HG03108 (cell line): ENCODE data around the gene ARFGEF3.

Experiments
- ATAC-seq: cut with Tn5 transposase; IDR thresholded peaks from one replicate; pipeline ENCODE4 v1.9.1; 2021; ENCODE audit warnings: moderate library complexity; ENCODE audit not compliant: unreplicated experiment

The ARFGEF3 gene

DNA sequence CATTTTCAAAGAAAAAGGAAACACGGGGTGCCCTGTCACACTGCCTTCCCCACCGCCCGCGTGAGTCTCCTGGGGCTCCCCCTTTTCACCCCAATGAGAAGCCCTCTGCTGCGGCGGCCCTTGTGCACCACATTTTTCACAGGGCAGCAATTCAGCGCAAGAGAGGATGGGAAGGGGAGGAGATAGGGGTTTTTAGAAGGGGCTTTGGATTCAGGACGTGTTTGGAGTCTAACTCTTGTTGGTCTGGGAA, 726 bp upstream of the ARFGEF3 start:
- ATAC-seq, result no peak

DNA sequence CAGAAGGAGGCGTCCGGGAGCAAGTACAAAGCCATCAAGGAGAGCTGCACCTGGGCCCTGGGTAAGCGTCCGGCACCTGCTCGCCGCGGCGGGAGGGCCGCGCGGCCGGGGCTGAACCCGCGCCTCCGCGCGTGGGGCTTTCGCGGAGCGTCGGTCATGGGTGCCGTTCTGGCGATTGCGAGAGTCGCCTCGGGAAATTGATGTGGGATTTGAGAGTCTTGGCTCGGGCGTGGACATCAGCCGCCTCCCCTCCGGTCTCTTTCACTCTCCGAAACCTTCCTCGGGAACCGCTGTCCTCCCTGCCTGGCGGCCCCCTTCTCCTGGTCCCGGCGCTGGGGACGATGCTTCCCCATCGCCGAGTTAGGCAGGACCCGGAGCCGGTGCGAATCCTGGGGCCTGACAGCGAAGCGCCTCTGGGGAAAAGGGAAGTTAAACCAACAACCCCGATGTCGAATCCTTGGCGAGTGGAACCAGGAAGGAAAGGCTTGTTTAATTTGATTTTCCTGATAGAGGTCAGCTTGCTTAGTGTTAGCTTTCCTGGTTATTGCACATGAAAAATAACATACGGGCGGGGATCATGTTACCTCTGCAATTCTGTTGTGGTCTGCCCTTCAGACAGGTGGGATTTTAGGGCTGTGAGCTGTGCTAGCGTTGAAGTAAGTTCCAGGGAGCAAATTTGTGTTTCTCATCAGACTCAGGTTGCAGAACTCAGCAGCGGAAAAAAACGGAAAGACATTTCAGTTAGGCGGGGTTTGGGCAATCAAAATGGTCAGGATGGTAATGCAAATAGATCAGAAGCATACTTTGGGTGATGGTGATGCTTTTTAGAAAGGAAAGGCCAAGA, 594 bp downstream of the ARFGEF3 start:
- no peak for ATAC-seq

DNA sequence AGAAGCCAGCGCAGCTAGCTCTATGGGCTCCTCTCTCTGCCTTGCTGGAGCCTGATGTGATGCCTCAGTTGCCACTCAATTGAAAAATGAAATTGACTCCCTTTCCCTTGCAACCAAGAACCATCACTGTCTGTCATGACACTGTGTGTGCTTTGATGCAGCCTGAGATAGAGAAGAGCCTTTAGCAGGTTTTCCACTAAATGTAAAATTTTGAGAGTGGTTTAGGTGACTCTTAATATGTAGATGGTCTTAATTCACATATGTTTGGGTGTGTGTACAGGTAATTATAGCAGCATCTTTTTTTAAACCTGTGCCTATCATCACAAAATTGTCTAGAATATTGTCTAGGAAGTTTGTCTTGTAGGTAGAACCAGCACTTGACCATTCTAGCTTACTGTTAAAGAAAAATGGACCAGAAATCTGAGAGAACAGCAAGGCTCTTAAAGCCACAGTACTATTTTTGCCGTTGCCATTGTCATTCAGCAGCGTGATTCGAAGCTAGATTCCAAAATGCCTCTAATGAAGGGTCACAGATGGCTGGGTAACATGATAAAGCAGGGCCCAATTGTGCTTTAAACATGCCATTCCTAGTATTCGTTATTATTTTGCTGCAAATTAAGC, 1.3 kb downstream of the ARFGEF3 start:
- no peak for ATAC-seq

GRCh38 chr6:138175596-138175995, 13.9 kb downstream of the ARFGEF3 start:
- ATAC-seq, result no peak

DNA sequence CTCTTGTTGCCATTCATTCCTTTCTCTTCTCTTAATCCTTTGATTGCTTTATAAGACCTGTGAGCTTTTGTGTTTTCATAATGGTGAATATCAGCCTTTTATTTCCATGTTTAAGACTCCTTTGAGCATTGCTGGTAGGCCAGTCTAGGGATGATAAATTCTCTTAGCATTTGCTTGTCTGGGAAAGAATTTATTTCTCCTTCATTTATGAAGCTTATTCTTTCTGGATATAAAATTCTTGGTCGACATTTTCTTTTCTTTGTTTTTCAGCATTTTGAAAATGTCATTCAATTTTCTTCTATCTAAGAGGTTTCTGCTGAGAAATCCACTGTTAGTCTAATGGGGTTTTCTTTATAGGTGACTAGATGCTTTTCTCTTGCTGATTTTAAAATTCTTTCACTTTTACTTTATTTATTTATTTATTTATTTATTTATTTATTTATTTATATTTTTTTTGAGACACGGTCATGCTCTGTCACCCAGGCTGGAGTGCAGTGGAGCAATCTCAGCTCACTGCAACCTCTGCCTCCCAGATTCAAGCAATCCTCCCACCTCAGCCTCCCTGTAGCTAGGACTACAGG, 15.0 kb downstream of the ARFGEF3 start:
- ATAC-seq, result no peak

DNA sequence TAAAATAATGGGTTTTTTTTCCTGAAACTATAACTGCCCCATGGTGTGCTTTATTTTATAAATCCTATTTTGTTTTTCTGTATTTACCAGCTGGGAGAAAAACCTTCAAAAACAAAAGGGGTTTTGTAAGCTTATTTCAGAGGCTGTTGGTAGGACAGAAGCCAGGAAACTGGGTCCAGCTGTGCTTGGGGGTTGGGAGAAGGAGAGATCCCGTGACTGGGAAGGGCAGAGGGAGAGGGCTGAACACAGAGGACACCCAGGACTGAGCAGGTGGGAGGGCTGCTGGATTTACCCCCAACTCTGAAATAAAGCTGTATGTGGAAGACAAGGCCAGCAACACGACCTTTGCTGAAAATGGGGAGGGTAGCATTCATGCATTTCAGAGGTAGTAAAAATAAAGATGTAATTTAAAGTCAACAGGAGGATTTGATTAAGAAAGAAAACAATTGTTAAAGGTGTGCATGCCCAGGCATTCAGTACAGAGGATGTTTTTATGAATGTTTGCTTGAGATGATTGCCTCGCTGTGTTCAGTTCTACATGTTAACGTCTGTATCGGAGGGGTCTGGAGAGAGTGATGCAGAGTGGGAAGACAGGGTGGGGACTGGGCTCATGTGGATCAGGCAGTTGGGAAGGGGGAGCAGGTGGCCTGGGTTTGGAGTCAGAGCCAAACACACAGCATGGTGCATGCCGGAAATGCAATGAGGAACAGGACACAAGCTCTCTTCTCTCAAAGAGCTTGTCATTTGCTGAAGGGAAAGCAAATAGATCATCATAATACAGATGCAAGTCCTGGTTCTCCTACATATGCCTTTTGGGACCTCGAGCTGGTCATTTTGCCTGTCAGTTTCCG, 21.4 kb downstream of the ARFGEF3 start:
- no peak for ATAC-seq

- no peak for ATAC-seq
These were observed 22.0 kb downstream of the ARFGEF3 start for GRCh38 chr6:138183790-138184134.

DNA sequence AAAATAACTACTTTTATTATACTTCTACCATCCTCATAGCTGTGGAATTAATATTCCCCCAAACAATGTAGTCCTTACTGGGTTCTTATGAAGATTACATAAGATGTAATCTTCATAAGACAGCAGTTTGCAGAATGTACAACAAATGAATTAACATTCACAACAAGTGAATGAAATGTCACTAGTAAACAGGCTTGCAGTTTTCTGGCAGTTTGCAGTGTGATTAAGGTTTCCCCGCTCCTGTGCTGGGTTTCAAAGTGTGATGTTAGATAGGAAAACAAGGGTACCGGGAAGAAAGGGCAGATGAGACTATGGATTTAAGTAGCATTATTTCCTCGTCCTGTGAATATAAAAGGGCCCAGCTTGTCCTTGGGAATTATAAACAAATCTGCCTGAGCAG, 22.5 kb downstream of the ARFGEF3 start:
- no peak for ATAC-seq

GRCh38 chr6:138187156-138187555, 25.4 kb downstream of the ARFGEF3 start:
- no peak for ATAC-seq

GRCh38 chr6:138188278-138188941, 26.7 kb downstream of the ARFGEF3 start:
- no peak for ATAC-seq

DNA sequence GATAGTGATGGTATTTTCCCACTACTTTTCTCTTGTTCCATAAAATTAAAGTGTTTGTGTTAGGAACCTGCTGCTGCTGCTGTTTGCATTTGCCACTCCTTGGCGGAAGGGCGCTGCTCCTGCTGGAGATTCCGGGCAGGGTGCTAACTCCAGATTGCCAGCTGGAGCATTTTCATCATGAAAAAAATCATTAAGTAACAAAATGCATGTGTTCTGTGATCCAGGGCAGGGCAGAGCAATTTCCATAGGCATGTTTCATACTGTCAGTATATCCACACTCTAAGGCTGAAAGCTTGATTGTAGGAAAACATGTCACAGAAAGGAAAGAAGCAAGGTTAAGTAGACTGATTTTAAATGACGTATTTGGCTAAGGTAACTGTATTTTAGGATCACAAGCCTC, 32.5 kb downstream of the ARFGEF3 start:
- ATAC-seq, result no peak

GRCh38 chr6:138196122-138196738, 34.5 kb downstream of the ARFGEF3 start:
- ATAC-seq, result no peak

DNA sequence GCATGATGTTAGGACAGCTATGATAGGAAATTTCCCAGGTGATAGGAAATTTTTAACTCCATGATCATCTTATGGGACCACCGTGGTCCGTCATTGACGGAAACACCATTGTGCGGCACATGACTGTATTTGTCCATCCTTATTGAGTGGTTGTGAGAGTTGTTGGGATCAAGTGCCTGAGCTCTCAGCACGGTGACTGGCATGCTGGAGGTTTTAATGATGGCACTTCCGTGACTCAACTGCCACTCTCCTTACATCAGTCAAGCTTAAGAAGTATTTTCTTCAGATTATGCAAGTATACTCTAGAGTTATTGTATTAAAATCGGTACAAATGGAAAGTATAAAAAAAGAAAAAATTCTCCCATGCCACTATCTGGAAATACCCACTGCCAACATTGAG, 35.8 kb downstream of the ARFGEF3 start:
- ATAC-seq, result no peak

- no peak for ATAC-seq
These were observed 36.8 kb downstream of the ARFGEF3 start for GRCh38 chr6:138198430-138199091.

DNA sequence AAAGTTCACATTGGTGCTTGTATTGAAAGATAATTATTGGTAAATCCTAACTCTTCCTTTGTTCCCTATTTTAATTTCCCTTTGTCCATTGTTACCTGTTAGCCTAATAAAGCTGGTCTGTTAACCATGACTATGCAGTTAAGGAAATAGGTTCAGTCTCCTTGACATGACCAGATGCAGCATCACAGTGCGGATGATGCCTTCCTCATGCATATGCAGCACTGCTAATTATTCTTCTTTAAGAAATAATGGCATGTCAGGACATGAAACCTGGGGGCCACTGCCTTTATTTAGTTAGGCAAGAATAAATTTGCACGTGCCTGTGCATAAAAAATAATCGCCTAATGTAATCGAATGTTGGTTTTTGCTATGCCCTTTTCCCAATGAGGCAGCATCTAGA, 40.1 kb downstream of the ARFGEF3 start:
- ATAC-seq, result no peak

GRCh38 chr6:138203315-138203714, 41.6 kb downstream of the ARFGEF3 start:
- ATAC-seq, result no peak

- ATAC-seq, result no peak
These were observed 42.6 kb downstream of the ARFGEF3 start for GRCh38 chr6:138204303-138204702.

GRCh38 chr6:138204792-138205384, 43.1 kb downstream of the ARFGEF3 start:
- ATAC-seq, result no peak

DNA sequence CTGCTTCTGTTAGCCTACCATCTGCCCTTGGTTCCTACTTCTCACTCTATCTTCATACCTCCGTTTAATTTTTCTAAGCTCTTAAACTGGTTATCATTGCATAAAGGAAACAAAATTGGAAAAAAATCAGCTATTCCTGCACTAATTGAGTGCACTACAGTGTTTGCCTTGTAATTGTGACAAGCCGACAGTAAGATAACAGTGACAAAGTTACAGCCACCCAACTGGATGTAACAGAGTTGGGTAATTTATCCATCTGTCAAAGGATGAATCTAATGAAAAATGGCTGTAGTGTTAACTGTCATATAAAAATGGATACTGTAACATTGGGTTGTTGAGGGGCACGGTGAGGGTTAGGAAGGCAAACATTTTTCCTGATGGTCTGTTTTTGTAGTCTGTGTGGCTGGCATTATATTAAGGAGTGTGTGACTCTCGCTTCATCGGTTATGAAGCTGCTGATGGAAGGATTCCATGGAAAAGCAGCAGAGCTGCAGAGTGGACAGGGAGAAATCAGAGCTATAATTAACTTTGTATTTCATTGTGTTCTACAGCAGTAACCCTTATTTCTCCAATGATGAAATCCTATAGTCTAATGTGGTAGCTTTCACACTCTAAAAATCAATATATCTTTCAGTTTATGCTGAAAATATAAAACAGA, 43.8 kb downstream of the ARFGEF3 start:
- no peak for ATAC-seq
